Uterus (tissue), 4 donors: ENCODE measurements around the gene USB1. TPM values are rescaled to one million over a fixed set of nuclear protein-coding genes. Genes with fewer than 3 reads are reported as not detected.
"Not testable (repeated sequence)": the region's sequence is repeated elsewhere in the genome, so short reads cannot be mapped to it uniquely, and the experiment has no call there.

Source experiments
- DNase-seq, 2 donors: peaks; one replicate each; pipeline ENCODE4 v3.0.0-alpha.2; 2019 to 2020
- H3K27ac ChIP-seq, 2 donors: fragments of 200-600 bp; sonication (generic); 1 replicate in 1 of 2; 2 replicates in 1 of 2; pipeline ENCODE4 v1.5.1; 2016 to 2018
- H3K27me3 ChIP-seq, 2 donors: fragments of 200-600 bp; sonication (generic); one replicate each; pipeline ENCODE4 v1.5.1; 2018 to 2019; ENCODE audit warnings: control low read depth in 1 of 2
- H3K36me3 ChIP-seq, 2 donors: fragments of 200-600 bp; sonication (generic); one replicate each; pipeline ENCODE4 v1.5.1; 2019; ENCODE audit warnings: control low read depth in 1 of 2
- H3K4me1 ChIP-seq, 2 donors: fragments of 200-600 bp; sonication (generic); one replicate each; pipeline ENCODE4 v1.5.1; 2018 to 2019; ENCODE audit warnings: control low read depth in 1 of 2
- H3K4me3 ChIP-seq, 2 donors: fragments of 200-600 bp; sonication (generic); 1 replicate in 1 of 2; 2 replicates in 1 of 2; pipeline ENCODE4 v1.5.1; 2018 to 2019; ENCODE audit warnings: mild to moderate bottlenecking in 1 of 2
- H3K9me3 ChIP-seq, 2 donors: fragments of 200-600 bp; sonication (generic); one replicate each; pipeline ENCODE4 v1.5.1; 2019; ENCODE audit warnings: control low read depth in 1 of 2
- POLR2A ChIP-seq, 2 donors: fragments of 450-650 bp; IDR thresholded peaks; one replicate each; pipeline ENCODE4 v1.6.1; 2016; ENCODE audit warnings: antibody characterized with exemption in 2 of 2, mild to moderate bottlenecking in 1 of 2, moderate library complexity in 1 of 2
- intact Hi-C: fragments of 100-400 bp; cut with DNase I; formaldehyde crosslinking; loops from one replicate; pipeline ENCODE4 v1.15.1; 2023; ENCODE audit warnings: low total_unique reads
- total RNA-seq, 4 donors: library from RNA; depleted of rRNA in 3 of 4; stranded (reverse); fragments of >200 nt in 3 of 4; gene quantifications; one replicate each; pipeline versions ENCODE4 v1.1.0 to v1.2.4, GENCODE V29; 2014 to 2023
- TF ChIP-seq, protein P1 (sequence below), 4 experiments: fragments of 200-600 bp in 2 of 4; fragments of 450-650 bp in 2 of 4; sonication (generic) in 2 of 4; IDR thresholded peaks; one replicate each; pipeline ENCODE4 v1.5.1; 2016 to 2019; ENCODE audit warnings: antibody characterized with exemption in 4 of 4, mild to moderate bottlenecking in 2 of 4, moderate library complexity in 1 of 4
- donor health status: DM: yes; HTN: yes; CAD: no.

Gene USB1
- total RNA-seq, 4 donors from 2014 or later = 2.0 to 34.9 (median 14.9) TPM

- H3K27me3 ChIP-seq = no peaks in the 10 kb centered on the region
- intact Hi-C loops = no loop called here
- no peaks in the 10 kb centered on the region for H3K9me3 ChIP-seq
- no peaks in the 10 kb centered on the region for H3K36me3 ChIP-seq
- H3K4me3 ChIP-seq = no peak overlapping the region
- TF ChIP-seq, protein P1, sequence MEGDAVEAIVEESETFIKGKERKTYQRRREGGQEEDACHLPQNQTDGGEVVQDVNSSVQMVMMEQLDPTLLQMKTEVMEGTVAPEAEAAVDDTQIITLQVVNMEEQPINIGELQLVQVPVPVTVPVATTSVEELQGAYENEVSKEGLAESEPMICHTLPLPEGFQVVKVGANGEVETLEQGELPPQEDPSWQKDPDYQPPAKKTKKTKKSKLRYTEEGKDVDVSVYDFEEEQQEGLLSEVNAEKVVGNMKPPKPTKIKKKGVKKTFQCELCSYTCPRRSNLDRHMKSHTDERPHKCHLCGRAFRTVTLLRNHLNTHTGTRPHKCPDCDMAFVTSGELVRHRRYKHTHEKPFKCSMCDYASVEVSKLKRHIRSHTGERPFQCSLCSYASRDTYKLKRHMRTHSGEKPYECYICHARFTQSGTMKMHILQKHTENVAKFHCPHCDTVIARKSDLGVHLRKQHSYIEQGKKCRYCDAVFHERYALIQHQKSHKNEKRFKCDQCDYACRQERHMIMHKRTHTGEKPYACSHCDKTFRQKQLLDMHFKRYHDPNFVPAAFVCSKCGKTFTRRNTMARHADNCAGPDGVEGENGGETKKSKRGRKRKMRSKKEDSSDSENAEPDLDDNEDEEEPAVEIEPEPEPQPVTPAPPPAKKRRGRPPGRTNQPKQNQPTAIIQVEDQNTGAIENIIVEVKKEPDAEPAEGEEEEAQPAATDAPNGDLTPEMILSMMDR (IDR thresholded peaks at IDR 0.05) = no peak
- TF ChIP-seq POLR2A (IDR thresholded peaks at IDR 0.05) = no peak
- H3K4me1 ChIP-seq = no peaks in the 10 kb centered on the region
- DNase-seq = no peak
- H3K27ac ChIP-seq = no peak overlapping the region
These were observed 24.8 kb upstream of the USB1 start for GRCh38 chr16:57976331-57976796.

- Histone ChIP-seq H3K9me3 (no peaks in the 10 kb centered on the region), H3K4me3 (no peak overlapping the region), H3K27me3 (no peaks in the 10 kb centered on the region), H3K4me1 (no peaks in the 10 kb centered on the region), H3K36me3 (no peaks in the 10 kb centered on the region), H3K27ac (no peak overlapping the region)
- DNase-seq = no peak
- intact Hi-C loops = no loop called here
- no peak for TF ChIP-seq POLR2A (IDR thresholded peaks at IDR 0.05)
- TF ChIP-seq, protein P1 (IDR thresholded peaks at IDR 0.05) = no peak
These were observed 23.7 kb upstream of the USB1 start for GRCh38 chr16:57977418-57978069.

- H3K4me3 ChIP-seq, H3K9me3 ChIP-seq, H3K4me1 ChIP-seq, H3K36me3 ChIP-seq, H3K27me3 ChIP-seq, H3K27ac ChIP-seq, DNase-seq, intact Hi-C loops: not testable (repeated sequence)
These were observed 23.1 kb upstream of the USB1 start for GRCh38 chr16:57978070-57978465.

- TF ChIP-seq POLR2A (IDR thresholded peaks at IDR 0.05) = no peak
- TF ChIP-seq, protein P1 (IDR thresholded peaks at IDR 0.05) = no peak
- Histone ChIP-seq H3K4me1 (no peaks in the 10 kb centered on the region), H3K27me3 (no peaks in the 10 kb centered on the region), H3K27ac (no peak overlapping the region), H3K9me3 (no peaks in the 10 kb centered on the region), H3K36me3 (no peaks in the 10 kb centered on the region), H3K4me3 (no peak overlapping the region)
- intact Hi-C loops = no loop called here
- DNase-seq = no peak
These were observed 22.1 kb upstream of the USB1 start for GRCh38 chr16:57979006-57979585.

DNA sequence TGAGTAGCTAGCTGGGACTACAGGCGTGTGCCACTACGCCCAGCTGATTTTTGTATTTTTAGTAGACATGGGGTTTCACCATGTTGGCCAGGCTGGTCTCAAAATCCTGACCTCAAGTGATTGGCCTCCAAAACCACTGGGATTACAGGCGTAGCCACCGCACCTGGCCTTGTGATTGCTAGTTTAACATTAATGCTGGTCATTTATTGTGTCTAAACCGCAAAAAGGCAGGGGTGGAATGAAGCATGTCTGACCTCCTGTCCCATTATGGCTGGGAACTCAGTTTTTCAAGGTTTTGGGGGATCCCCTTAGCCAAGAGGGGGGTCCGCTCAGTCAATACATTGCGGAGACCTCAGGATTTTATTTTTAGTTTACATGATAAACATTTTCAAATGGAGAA, 19.6 kb upstream of the USB1 start:
- TF ChIP-seq POLR2A (IDR thresholded peaks at IDR 0.05) = no peak
- TF ChIP-seq, protein P1 (IDR thresholded peaks at IDR 0.05) = no peak
- DNase-seq = no peak
- Histone ChIP-seq H3K4me3 (no peak overlapping the region), H3K27ac (no peak overlapping the region), H3K27me3 (no peaks in the 10 kb centered on the region), H3K9me3 (no peaks in the 10 kb centered on the region), H3K4me1 (peaks cover 0 to 5% of the 10 kb centered on the region in 2 donors), H3K36me3 (no peaks in the 10 kb centered on the region)
- intact Hi-C loops = no loop called here
